ENCODE data around the gene CALR. TPM values are rescaled to one million over a fixed set of nuclear protein-coding genes. Genes with fewer than 3 reads are reported as not detected.
"Not testable (repeated sequence)": the region's sequence is repeated elsewhere in the genome, so short reads cannot be mapped to it uniquely, and the experiment has no call there.

The CALR gene
- total RNA-seq, 4 donors from 2014 or later: 166 to 616 (median 392) TPM

- peaks cover 0 to 6% of the 10 kb centered on the region in 2 donors for H3K4me1 ChIP-seq
- H3K27ac ChIP-seq: no peak overlapping the region
- no peaks in the 10 kb centered on the region for H3K36me3 ChIP-seq
- intact Hi-C loops (cut with DNase I; ENCODE audit: low total_unique reads): no loop called here
- TF ChIP-seq CTCF (IDR thresholded peaks at IDR 0.05) (no peak), POLR2A (IDR thresholded peaks at IDR 0.05) (no peak)
- no peak overlapping the region for H3K4me3 ChIP-seq
- H3K27me3 ChIP-seq: no peaks in the 10 kb centered on the region
- no peaks in the 10 kb centered on the region for H3K9me3 ChIP-seq
- DNase-seq: no peak
Measured at GRCh38 chr19:12913851-12914690, 24.3 kb upstream of the CALR start.

- intact Hi-C loops (cut with DNase I; ENCODE audit: low total_unique reads); H3K27me3 ChIP-seq; H3K4me3 ChIP-seq; H3K9me3 ChIP-seq; DNase-seq; H3K4me1 ChIP-seq; H3K27ac ChIP-seq; H3K36me3 ChIP-seq: not testable (repeated sequence)
Measured at GRCh38 chr19:12915860-12916259, 22.5 kb upstream of the CALR start.

DNA sequence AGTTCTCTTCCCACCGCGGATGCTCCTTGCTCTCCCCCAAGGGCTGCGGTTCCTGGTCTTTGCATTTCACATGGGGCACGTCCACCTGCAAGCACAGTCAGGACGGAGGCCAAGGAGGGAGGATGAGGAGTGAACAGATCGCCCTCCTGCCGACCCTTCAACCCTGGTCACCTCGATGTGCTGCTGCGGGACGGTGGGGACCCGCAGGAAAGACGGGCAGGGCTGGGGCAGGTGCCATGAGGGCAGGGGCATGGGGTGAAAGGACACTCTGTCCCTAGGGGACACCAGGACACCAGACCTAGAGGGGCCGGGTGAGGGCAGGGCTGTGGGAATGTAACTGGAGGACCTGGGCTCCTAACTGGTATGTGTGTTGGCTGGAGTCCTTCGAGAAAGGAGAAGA is 20.2 kb upstream of the CALR start:
- H3K4me3 ChIP-seq: no peak overlapping the region
- H3K9me3 ChIP-seq: no peaks in the 10 kb centered on the region
- DNase-seq: no peak
- intact Hi-C loops (cut with DNase I; ENCODE audit: low total_unique reads): no loop called here
- H3K4me1 ChIP-seq: no peaks in the 10 kb centered on the region
- TF ChIP-seq POLR2A (IDR thresholded peaks at IDR 0.05) (no peak), CTCF (IDR thresholded peaks at IDR 0.05) (no peak)
- H3K27me3 ChIP-seq: no peaks in the 10 kb centered on the region
- H3K36me3 ChIP-seq: no peaks in the 10 kb centered on the region
- H3K27ac ChIP-seq: no peak overlapping the region

- no peak for TF ChIP-seq POLR2A (IDR thresholded peaks at IDR 0.05)
- no peak for TF ChIP-seq CTCF (IDR thresholded peaks at IDR 0.05)
- intact Hi-C loops (cut with DNase I; ENCODE audit: low total_unique reads): no loop called here
Measured at GRCh38 chr19:12921047-12921446, 17.4 kb upstream of the CALR start.

GRCh38 chr19:12922959-12923358 is 15.4 kb upstream of the CALR start:
- H3K36me3 ChIP-seq: no peaks in the 10 kb centered on the region
- TF ChIP-seq POLR2A (IDR thresholded peaks at IDR 0.05) (no peak), CTCF (IDR thresholded peaks at IDR 0.05) (no peak)

More at GRCh38 chr19:12921047-12921446, 17.4 kb upstream of the CALR start:
- H3K4me3 ChIP-seq: no peak overlapping the region
- no peak overlapping the region for H3K27ac ChIP-seq
- H3K4me1 ChIP-seq: no peaks in the 10 kb centered on the region
- H3K27me3 ChIP-seq: no peaks in the 10 kb centered on the region
- DNase-seq: no peak
- H3K36me3 ChIP-seq: no peaks in the 10 kb centered on the region
- no peaks in the 10 kb centered on the region for H3K9me3 ChIP-seq

More at GRCh38 chr19:12922959-12923358, 15.4 kb upstream of the CALR start:
- Histone ChIP-seq H3K4me1 (no peaks in the 10 kb centered on the region), H3K4me3 (no peak overlapping the region), H3K27me3 (no peaks in the 10 kb centered on the region), H3K9me3 (no peaks in the 10 kb centered on the region), H3K27ac (no peak overlapping the region)
- no peak for DNase-seq
- intact Hi-C loops (cut with DNase I; ENCODE audit: low total_unique reads): no loop called here
